GM23248 (cell line): Measurements from ENCODE around the gene SYT1.

Experiments used
- EZH2 ChIP-seq: fragments of 200-600 bp; sonication (generic); IDR thresholded peaks from 2 replicates; pipeline ENCODE4 v1.6.1; 2018; ENCODE audit warnings: antibody characterized with exemption, mild to moderate bottlenecking; ENCODE audit not compliant: insufficient read depth, poor library complexity, severe bottlenecking
- EZH2phosphoT487 ChIP-seq: fragments of 200-600 bp; sonication (generic); IDR thresholded peaks from 2 replicates; pipeline ENCODE4 v1.6.1; 2018; ENCODE audit warnings: antibody characterized with exemption, moderate library complexity, mild to moderate bottlenecking, low read depth; ENCODE audit not compliant: insufficient read depth

- TF ChIP-seq EZH2 (no peak), EZH2phosphoT487 (no peak)
Measured at GRCh38 chr12:79071498-79071897, 206.9 kb downstream of the SYT1 start.
